Prostate gland (tissue), 2 donors: ENCODE results near the gene DTL. TPM values are rescaled to one million over a fixed set of nuclear protein-coding genes. Genes with fewer than 3 reads are reported as not detected.

ENCODE experiments used
- DNase-seq: peaks from one replicate; pipeline ENCODE4 v3.0.0-alpha.2; 2019; ENCODE audit warnings: low spot score
- H3K27ac ChIP-seq, 2 donors: fragments of 200-600 bp; sonication (generic); 2 replicates each; pipeline ENCODE4 v1.5.1; 2017 to 2019
- H3K27me3 ChIP-seq: fragments of 200-600 bp; sonication (generic); replicated peaks from 2 replicates; pipeline ENCODE4 v1.5.1; 2019; ENCODE audit not compliant: insufficient read depth
- H3K36me3 ChIP-seq, 2 donors: fragments of 200-600 bp; sonication (generic); 1 replicate in 1 of 2; 2 replicates in 1 of 2; pipeline versions ENCODE4 v1.5.1 to v1.8.1; 2017 to 2019
- H3K4me1 ChIP-seq: fragments of 200-600 bp; sonication (generic); replicated peaks from 2 replicates; pipeline ENCODE4 v1.5.1; 2019
- H3K4me3 ChIP-seq, 2 donors: fragments of 200-600 bp; sonication (generic); 2 replicates each; pipeline ENCODE4 v1.5.1; 2017 to 2019
- H3K9me3 ChIP-seq: fragments of 200-600 bp; sonication (generic); 2 replicates; pipeline ENCODE4 v1.5.1; 2017
- CTCF ChIP-seq, 4 experiments: fragments of 200-600 bp in 2 of 4; fragments of 450-650 bp in 2 of 4; sonication (generic) in 2 of 4; IDR thresholded peaks; 1 replicate in 3 of 4; 2 replicates in 1 of 4; pipeline ENCODE4 v1.5.1; 2016 to 2019; ENCODE audit warnings: antibody characterized with exemption in 4 of 4, mild to moderate bottlenecking in 2 of 4, moderate library complexity in 2 of 4
- POLR2A ChIP-seq: fragments of 450-650 bp; IDR thresholded peaks from one replicate; pipeline ENCODE4 v1.6.1; 2016; ENCODE audit warnings: antibody characterized with exemption, mild to moderate bottlenecking
- POLR2AphosphoS5 ChIP-seq: sonication (generic); formaldehyde crosslinking; IDR thresholded peaks from one replicate; pipeline ENCODE4 v1.6.1; 2017; ENCODE audit warnings: antibody characterized with exemption
- WGBS: methylation state at CpG from one replicate; pipeline ENCODE4 v1.1.5; 2018; 5-methylcytosine and 5-hydroxymethylcytosine counted together
- intact Hi-C: fragments of 100-400 bp; cut with DNase I; formaldehyde crosslinking; loops from one replicate; pipeline ENCODE4 v1.14.2; 2022
- total RNA-seq, 2 donors: library from RNA; depleted of rRNA; stranded (reverse); fragments of >200 nt; gene quantifications; one replicate each; pipeline ENCODE4 v1.1.0, GENCODE V29; 2016

DTL gene
- total RNA-seq, 2 donors from 2014 or later, result 1.5 to 7.1 TPM

GRCh38 chr1:212074856-212075255 lies 39.3 kb downstream of the DTL start:
- TF ChIP-seq CTCF (IDR thresholded peaks at IDR 0.05), result no peak
- TF ChIP-seq POLR2A, result no peak
- TF ChIP-seq POLR2AphosphoS5, result no peak
- 70% methylated on average over 3 of the region's 3 CpGs for WGBS
- Histone ChIP-seq H3K9me3 (no peaks in the 10 kb centered on the region), H3K36me3 (no peaks in the 10 kb centered on the region), H3K27me3 (no peaks in the 10 kb centered on the region), H3K4me3 (no peak overlapping the region), H3K27ac (no peak overlapping the region), H3K4me1 (no peaks in the 10 kb centered on the region)
- no peak for DNase-seq
- intact Hi-C loops, result loop anchor here (5.0 kb wide), 1 partner anchor 217 kb away; no protein-coding TSS in a partner anchor

DNA sequence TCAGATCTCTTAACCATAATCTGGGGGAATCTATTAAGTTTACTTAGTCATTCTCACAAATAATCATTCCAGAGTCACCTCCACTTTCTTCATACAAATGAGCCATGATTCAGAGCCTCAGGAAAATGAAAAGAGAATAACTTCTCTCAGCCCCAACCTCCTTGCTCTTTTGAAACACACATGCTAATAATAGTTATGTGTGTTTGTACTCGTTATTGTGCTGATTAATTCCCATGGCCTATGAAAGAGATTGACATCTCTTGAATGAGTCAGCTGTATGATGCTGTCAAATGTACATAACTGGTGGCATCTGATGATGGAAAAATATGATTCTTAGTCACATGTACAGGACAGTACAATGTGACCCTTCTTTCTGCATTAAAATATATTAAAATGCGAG lies 41.5 kb downstream of the DTL start:
- H3K27me3 ChIP-seq, result no peaks in the 10 kb centered on the region
- no peaks in the 10 kb centered on the region for H3K9me3 ChIP-seq
- no peak overlapping the region for H3K4me3 ChIP-seq
- H3K36me3 ChIP-seq, result no peaks in the 10 kb centered on the region
- 83% methylated on average over 2 of the region's 2 CpGs for WGBS
- TF ChIP-seq POLR2AphosphoS5, result no peak
- TF ChIP-seq CTCF (IDR thresholded peaks at IDR 0.05), result no peak
- no peak for TF ChIP-seq POLR2A
- no peak for DNase-seq
- no peak overlapping the region for H3K27ac ChIP-seq
- intact Hi-C loops, result no loop called here
- H3K4me1 ChIP-seq, result no peaks in the 10 kb centered on the region

DNA sequence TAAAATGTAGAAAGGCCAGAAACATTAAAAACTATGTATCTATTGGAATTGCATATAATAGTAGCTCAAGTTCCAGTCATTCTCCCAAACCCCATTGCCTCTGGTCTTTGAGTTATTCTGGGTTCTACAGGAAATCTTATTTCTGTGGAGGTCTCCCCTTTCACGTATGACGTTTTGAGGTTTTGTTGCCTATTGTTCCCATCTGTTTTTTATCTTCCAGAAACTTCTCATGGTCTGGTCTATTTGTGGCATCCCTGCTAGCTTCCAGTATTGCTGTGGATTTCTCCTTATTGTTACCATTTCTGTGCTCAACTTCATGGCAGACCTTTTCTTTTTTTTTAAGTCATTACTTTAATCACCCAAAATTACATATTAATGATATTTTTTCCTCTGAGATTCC lies 43.3 kb downstream of the DTL start:
- 98% methylated on average over 2 of the region's 2 CpGs for WGBS
- Histone ChIP-seq H3K27me3 (no peaks in the 10 kb centered on the region), H3K27ac (no peak overlapping the region), H3K9me3 (no peaks in the 10 kb centered on the region), H3K36me3 (no peaks in the 10 kb centered on the region), H3K4me3 (no peak overlapping the region), H3K4me1 (no peaks in the 10 kb centered on the region)
- no peak for DNase-seq
- no peak for TF ChIP-seq POLR2A
- no peak for TF ChIP-seq CTCF (IDR thresholded peaks at IDR 0.05)
- intact Hi-C loops, result no loop called here

DNA sequence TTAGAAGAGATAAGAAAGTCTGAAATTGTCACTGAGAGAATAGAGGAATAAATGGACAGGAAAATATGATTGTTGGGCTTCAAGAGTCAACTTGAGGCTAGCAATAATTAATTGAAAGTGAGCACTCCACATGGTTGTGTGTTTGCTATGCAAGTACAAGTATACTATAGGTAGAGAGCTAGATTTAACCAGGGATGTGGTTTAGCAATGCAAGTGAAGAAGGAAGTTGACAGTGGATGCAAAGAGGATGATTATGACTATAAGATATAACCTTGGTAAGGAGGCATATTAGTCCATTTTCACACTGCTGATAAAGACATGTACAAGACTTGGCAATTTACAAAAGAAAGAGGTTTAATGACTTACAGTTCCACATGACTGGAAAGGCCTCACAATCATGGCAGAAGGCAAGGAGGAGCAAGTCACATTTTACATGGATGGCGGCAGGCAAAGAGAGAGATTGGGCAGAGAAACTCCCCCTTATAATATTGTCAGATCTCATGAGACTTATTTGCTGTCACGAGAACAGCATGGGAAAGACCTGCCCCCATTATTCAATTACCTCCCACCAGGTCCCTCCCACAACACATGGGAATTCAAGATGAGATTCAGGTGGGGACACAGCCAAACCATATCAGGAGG lies 47.3 kb downstream of the DTL start:
- H3K9me3 ChIP-seq, result no peaks in the 10 kb centered on the region
- 98% methylated on average over 2 of the region's 2 CpGs for WGBS
- intact Hi-C loops, result no loop called here
- TF ChIP-seq POLR2AphosphoS5 (no peak), POLR2A (no peak), CTCF (IDR thresholded peaks at IDR 0.05) (no peak)
- no peak for DNase-seq
- H3K27me3 ChIP-seq, result no peaks in the 10 kb centered on the region
- H3K27ac ChIP-seq, result no peak overlapping the region
- no peaks in the 10 kb centered on the region for H3K36me3 ChIP-seq
- H3K4me3 ChIP-seq, result no peak overlapping the region
- H3K4me1 ChIP-seq, result no peaks in the 10 kb centered on the region

- 36% methylated on average over 3 of the region's 3 CpGs for WGBS
- no peak overlapping the region for H3K27ac ChIP-seq
- no peaks in the 10 kb centered on the region for H3K36me3 ChIP-seq
- no peak for TF ChIP-seq POLR2AphosphoS5
- TF ChIP-seq POLR2A, result no peak
- TF ChIP-seq CTCF (IDR thresholded peaks at IDR 0.05), result no peak
- H3K4me1 ChIP-seq, result no peaks in the 10 kb centered on the region
- no peaks in the 10 kb centered on the region for H3K9me3 ChIP-seq
- DNase-seq, result no peak
- H3K27me3 ChIP-seq, result no peaks in the 10 kb centered on the region
- intact Hi-C loops, result no loop called here
- H3K4me3 ChIP-seq, result no peak overlapping the region
These were observed 54.1 kb downstream of the DTL start for GRCh38 chr1:212089560-212090163.
